ENCODE results near the gene FMNL1.

Gene FMNL1

DNA sequence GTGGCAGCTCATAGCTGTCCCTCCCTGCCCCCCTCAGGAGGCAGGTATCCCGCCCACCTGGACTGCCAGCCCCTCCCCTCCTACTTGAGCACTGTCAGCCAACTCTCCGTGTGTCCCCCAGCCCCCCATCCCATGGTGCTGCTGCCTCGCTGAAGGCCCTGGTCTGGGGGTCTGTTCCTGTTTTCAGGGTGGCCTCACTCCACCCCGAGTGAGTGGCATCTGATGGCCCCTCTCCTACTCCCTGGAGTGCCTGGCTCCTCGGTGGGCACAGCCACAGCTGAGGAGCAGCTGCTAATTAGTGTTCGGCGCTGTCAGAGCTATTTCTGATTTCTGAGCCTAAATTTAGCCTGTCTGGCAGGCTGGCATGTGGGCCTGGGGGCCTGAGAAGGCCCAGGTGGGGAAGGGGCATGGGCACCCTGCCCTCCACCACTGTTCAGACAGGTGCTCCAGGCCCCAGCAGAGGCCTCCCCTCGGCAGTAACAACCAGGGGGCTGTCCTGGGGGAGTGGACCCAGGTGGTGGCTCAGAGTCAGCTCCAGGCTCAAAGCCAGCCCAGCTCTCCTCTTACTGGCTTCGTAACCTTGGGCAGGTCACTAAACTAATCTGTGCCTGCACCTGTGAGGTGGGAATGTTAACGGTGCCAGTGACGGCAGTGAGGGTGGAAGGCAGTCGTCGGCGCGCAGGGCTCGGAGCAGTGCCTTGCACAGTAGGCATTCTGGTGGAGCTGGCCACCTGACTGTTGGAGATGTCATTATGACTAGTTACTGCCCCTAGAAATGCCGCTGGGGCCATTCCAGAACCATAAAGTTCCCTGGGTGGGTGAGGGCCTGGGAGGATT lies 6.5 kb downstream of the FMNL1 start:
- H3K9ac ChIP-seq (ENCODE audit: low read depth, low read length), result no peak overlapping the region
- no peaks in the 10 kb centered on the region for H3K9me3 ChIP-seq (ENCODE audit: control insufficient read depth, insufficient read depth, low read length)
- no peaks in the 10 kb centered on the region for H3K36me3 ChIP-seq (ENCODE audit: insufficient read depth, low read length)
- H3K4me1 ChIP-seq (ENCODE audit: insufficient read depth, low read length), result peaks cover 56% of the 10 kb centered on the region

GRCh38 chr17:45228763-45229539 lies 7.3 kb downstream of the FMNL1 start:
- peaks cover 52% of the 10 kb centered on the region for H3K4me1 ChIP-seq (ENCODE audit: insufficient read depth, low read length)
- H3K9ac ChIP-seq (ENCODE audit: low read depth, low read length), result no peak overlapping the region
- no peaks in the 10 kb centered on the region for H3K9me3 ChIP-seq (ENCODE audit: control insufficient read depth, insufficient read depth, low read length)
- no peaks in the 10 kb centered on the region for H3K36me3 ChIP-seq (ENCODE audit: insufficient read depth, low read length)

- no peaks in the 10 kb centered on the region for H3K9me3 ChIP-seq (ENCODE audit: control insufficient read depth, insufficient read depth, low read length)
- H3K36me3 ChIP-seq (ENCODE audit: insufficient read depth, low read length), result no peaks in the 10 kb centered on the region
- no peak overlapping the region for H3K9ac ChIP-seq (ENCODE audit: low read depth, low read length)
- H3K4me1 ChIP-seq (ENCODE audit: insufficient read depth, low read length), result peaks cover 52% of the 10 kb centered on the region
These were observed 8.2 kb downstream of the FMNL1 start for GRCh38 chr17:45229681-45230409.

DNA sequence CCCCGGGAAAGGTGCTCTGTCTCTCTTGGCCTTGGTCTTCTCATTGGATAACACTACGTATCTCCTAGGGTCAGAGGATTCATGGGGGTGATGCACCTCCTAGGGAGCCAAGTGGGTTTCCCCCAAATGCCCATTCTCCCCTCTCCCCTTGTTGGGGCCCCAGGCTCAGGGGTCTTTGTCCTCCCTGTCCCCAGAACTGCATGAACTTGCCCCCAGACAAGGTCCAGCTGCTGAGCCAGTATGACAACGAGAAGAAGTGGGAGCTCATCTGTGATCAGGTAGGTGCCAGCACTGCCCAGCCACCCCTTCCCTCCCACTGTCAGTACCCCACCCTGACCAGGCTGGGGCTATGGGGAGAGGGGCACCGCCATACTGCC lies 8.7 kb downstream of the FMNL1 start:
- H3K36me3 ChIP-seq (ENCODE audit: insufficient read depth, low read length), result no peaks in the 10 kb centered on the region
- no peaks in the 10 kb centered on the region for H3K9me3 ChIP-seq (ENCODE audit: control insufficient read depth, insufficient read depth, low read length)
- H3K9ac ChIP-seq (ENCODE audit: low read depth, low read length), result no peak overlapping the region
- peaks cover 48% of the 10 kb centered on the region for H3K4me1 ChIP-seq (ENCODE audit: insufficient read depth, low read length)

DNA sequence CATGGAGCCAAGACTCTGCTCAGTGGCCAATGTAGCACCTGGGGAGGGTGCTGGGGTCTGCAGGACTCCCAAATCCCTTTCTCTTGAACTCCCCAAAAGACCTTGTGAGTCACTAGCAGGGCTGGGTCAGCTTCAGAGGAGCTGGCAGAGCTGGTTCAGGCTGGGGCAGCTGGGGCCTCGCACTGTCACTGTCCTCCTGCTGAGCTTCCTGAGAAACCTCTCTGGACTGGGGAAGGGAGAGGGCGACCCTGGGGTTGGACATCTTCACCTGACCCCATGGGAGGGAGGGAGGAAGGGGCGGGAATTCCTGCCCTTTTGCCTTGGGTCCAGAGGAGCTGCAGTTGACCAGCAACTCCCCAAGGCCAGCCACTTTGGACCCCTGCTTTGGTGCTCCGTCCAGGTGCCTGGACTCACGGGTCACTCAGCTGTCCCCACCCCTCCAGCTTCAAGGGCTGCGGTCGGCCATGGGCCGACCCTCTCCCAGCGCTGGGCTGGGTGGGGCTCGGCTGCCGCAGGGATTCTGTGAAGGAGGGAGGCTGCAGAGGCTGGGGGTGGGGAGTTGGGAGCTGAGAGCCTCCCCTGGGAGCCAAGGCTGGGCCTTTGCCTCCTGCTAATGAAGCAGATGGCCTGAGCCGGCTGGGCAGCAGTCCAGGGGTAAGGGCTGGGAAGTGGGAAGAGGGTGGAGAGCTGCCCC lies 9.2 kb downstream of the FMNL1 start:
- Histone ChIP-seq H3K9ac (ENCODE audit: low read depth, low read length) (no peak overlapping the region), H3K9me3 (ENCODE audit: control insufficient read depth, insufficient read depth, low read length) (no peaks in the 10 kb centered on the region), H3K4me1 (ENCODE audit: insufficient read depth, low read length) (peaks cover 45% of the 10 kb centered on the region), H3K36me3 (ENCODE audit: insufficient read depth, low read length) (no peaks in the 10 kb centered on the region)

DNA sequence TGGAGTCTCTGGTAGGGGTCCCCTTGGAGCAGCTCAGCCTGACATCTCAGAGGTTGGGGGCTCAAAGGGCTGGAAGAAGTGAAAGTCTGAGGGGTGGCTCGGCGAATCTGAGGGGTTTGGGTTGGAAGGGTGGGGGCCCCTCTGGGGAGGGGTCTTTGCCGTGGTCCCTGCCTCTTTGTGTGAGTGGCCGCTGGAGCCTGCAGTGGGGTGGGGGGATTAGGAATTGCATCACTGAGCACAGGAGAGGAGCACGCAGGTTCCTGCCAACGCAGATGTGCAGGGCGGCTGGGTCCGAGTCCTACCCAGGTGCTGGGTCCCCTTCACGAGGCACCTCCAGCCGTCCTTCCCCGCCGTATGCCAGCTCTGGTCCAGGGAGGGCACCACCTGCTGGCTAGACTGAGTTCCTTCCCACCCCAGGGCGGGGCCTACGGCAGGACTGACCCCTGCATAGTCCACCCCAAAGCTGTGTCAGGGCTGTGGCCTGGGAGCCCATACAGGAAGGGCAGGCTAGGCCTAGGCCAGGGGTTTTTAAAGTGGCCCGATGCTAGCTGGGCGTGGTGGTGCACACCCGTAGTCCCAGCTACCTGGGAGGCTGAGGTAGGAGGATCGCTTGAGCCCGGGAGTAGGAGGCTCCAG lies 9.9 kb downstream of the FMNL1 start:
- Histone ChIP-seq H3K9ac (ENCODE audit: low read depth, low read length) (no peak overlapping the region), H3K9me3 (ENCODE audit: control insufficient read depth, insufficient read depth, low read length) (no peaks in the 10 kb centered on the region), H3K36me3 (ENCODE audit: insufficient read depth, low read length) (no peaks in the 10 kb centered on the region), H3K4me1 (ENCODE audit: insufficient read depth, low read length) (peaks cover 43% of the 10 kb centered on the region)

DNA sequence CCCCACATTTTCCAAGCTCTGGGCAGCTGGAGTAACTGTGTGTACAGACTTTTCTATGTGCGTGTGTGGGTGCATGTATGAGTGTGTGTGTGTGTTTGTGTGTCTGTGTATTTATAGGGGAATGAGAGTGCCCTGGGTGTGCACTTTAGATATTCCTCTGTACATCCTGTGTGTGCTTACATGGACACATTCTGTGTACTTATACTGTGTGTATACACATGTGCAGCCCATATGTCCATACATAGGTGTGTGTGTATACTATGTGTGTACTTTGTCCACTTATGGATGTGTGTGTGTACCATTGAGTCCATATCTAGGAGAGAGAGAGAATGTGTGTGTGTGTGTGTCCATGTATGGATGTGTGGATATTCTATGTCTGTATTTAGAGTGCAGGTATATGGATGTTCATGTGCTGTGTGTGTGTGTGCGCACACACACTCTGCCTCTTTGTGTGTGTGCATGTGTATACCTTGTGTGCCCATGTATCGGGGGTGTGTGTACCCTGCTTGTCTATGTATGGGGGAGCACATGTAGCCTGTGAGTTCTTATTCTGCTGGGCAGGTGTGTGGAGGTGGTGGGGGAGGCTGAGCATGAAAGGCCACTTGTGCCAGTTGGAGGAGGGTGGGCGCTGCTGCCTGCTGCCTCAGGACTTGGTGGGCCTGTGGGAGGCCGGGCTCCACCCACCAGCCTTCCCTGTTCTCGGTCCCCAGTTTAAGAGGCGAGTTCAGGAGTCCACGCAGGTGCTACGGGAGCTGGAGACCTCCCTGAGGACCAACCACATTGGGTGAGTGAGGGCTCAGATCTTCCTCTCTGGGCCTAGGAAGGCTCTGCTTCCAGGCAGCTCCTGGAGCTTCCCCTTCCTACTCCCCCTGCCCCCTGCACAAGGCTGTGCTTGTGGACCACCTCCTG lies 11.1 kb downstream of the FMNL1 start:
- Histone ChIP-seq H3K9me3 (ENCODE audit: control insufficient read depth, insufficient read depth, low read length) (no peaks in the 10 kb centered on the region), H3K4me1 (ENCODE audit: insufficient read depth, low read length) (peaks cover 34% of the 10 kb centered on the region), H3K9ac (ENCODE audit: low read depth, low read length) (no peak overlapping the region), H3K36me3 (ENCODE audit: insufficient read depth, low read length) (no peaks in the 10 kb centered on the region)

DNA sequence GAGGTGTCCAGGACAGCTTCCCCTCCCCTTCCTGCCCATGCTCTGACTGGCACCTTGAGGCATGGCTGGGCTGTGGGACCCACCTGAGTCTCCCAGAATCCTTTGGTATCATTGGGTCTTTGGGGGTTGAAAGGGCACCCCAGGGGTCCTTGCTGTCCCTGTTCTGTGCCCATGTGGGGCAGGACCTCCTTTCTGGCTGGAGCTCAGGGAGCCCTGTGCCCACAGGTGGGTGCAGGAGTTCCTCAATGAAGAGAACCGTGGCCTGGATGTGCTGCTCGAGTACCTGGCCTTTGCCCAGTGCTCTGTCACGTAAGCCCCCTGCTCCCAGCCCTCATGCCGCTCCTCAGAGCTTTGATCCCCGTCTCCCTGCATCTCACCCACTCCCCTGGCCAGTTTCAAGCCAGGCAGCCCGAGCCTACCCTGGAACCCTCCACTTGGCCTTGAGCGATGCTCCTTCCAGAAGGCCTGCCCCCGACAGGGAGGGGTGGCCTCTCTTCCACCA lies 11.8 kb downstream of the FMNL1 start:
- H3K4me1 ChIP-seq (ENCODE audit: insufficient read depth, low read length), result peaks cover 27% of the 10 kb centered on the region; the same call in 1 of the 2 replicates
- H3K36me3 ChIP-seq (ENCODE audit: insufficient read depth, low read length), result no peaks in the 10 kb centered on the region
- no peak overlapping the region for H3K9ac ChIP-seq (ENCODE audit: low read depth, low read length)
- no peaks in the 10 kb centered on the region for H3K9me3 ChIP-seq (ENCODE audit: control insufficient read depth, insufficient read depth, low read length)

DNA sequence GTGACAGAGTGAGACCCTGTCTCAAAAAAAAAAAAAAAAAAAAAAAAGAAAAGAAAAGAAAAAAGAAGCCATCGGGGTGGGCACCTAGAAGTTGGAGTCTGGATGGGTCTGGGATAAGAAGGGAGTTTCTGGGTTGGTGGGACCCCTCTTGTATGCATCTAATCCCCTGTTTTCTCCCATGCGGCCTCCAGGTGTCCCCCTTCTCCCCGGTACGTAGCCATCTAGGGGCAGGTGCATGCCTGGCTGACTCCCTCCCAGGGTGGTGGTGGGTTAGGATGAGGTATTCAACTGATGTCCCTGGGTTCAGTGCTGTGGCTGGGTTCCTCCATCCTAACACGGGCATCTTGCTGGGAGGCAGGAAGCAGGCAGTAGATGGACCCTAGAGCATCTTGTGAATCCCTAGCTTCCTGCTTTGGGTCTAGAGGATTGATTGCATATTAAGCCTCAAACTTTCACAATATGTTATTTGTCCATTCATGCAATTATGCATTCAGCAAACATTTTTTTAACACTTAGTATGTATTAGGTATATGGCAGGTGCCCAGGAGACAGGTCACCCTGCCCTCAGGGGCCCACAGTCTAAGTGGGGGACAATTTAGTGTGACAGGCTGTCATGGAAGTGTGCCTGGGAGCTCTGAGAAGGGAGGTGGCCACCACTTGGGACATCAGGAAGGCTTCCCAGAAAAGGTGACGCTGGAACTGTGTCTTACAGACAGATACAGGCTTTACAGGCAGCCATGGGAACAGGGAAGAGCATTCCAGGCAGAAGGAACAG lies 13.1 kb downstream of the FMNL1 start:
- Histone ChIP-seq H3K9me3 (ENCODE audit: control insufficient read depth, insufficient read depth, low read length) (no peaks in the 10 kb centered on the region), H3K9ac (ENCODE audit: low read depth, low read length) (no peak overlapping the region), H3K4me1 (ENCODE audit: insufficient read depth, low read length) (peaks cover 15% of the 10 kb centered on the region; the same call in 1 of the 2 replicates), H3K36me3 (ENCODE audit: insufficient read depth, low read length) (no peaks in the 10 kb centered on the region)

GRCh38 chr17:45235416-45236281 lies 14.0 kb downstream of the FMNL1 start:
- Histone ChIP-seq H3K36me3 (ENCODE audit: insufficient read depth, low read length) (no peaks in the 10 kb centered on the region), H3K9ac (ENCODE audit: low read depth, low read length) (no peak overlapping the region), H3K4me1 (ENCODE audit: insufficient read depth, low read length) (peaks cover 8% of the 10 kb centered on the region; the same call in 1 of the 2 replicates), H3K9me3 (ENCODE audit: control insufficient read depth, insufficient read depth, low read length) (no peaks in the 10 kb centered on the region)

GRCh38 chr17:45236282-45236606 lies 14.6 kb downstream of the FMNL1 start:
- H3K9me3 ChIP-seq (ENCODE audit: control insufficient read depth, insufficient read depth, low read length), result no peaks in the 10 kb centered on the region
- H3K36me3 ChIP-seq (ENCODE audit: insufficient read depth, low read length), result no peaks in the 10 kb centered on the region
- peaks cover 7% of the 10 kb centered on the region; the same call in 1 of the 2 replicates for H3K4me1 ChIP-seq (ENCODE audit: insufficient read depth, low read length)
- H3K9ac ChIP-seq (ENCODE audit: low read depth, low read length), result no peak overlapping the region

- Histone ChIP-seq H3K36me3 (ENCODE audit: insufficient read depth, low read length) (no peaks in the 10 kb centered on the region), H3K4me1 (ENCODE audit: insufficient read depth, low read length) (peaks cover 7% of the 10 kb centered on the region; the same call in 1 of the 2 replicates), H3K9ac (ENCODE audit: low read depth, low read length) (no peak overlapping the region), H3K9me3 (ENCODE audit: control insufficient read depth, insufficient read depth, low read length) (no peaks in the 10 kb centered on the region)
These were observed 16.0 kb downstream of the FMNL1 start for GRCh38 chr17:45237686-45238085.
